Esophagus squamous epithelium (tissue), 4 donors: Measurements from ENCODE around the gene CRHR1.

Experiments used
- POLR2A ChIP-seq, 4 donors: fragments of 450-650 bp; IDR thresholded peaks; one replicate each; pipeline ENCODE4 v1.6.1; 2017; ENCODE audit warnings: antibody characterized with exemption in 4 of 4, mild to moderate bottlenecking in 4 of 4, moderate library complexity in 3 of 4
- TF ChIP-seq, protein P1 (sequence below), 6 experiments: fragments of 450-650 bp in 4 of 6; fragments of 200-600 bp in 2 of 6; sonication (generic) in 2 of 6; IDR thresholded peaks; one replicate each; pipeline ENCODE4 v1.5.1; 2016 to 2019; ENCODE audit warnings: antibody characterized with exemption in 6 of 6, mild to moderate bottlenecking in 4 of 6, moderate library complexity in 4 of 6

DNA sequence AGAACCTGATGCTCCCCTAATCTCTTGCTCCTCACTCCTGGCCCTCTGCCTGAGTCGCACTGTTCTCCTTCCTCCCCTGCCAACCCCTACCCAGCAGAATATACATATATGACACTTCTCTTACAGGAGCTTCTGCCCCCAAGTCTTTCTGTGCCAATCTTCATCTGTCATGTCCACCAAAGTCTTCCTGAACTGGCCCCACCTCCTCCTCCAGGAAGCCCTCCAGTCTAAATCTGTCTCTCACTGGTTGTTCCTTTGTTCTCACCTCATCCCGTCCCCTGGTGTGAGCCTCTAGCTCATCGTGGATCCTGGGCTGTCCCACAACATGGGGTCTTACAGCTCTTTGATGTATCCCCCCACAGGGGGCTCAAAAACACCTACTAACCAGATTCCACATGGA is 8.3 kb downstream of the CRHR1 start:
- TF ChIP-seq, protein P1, sequence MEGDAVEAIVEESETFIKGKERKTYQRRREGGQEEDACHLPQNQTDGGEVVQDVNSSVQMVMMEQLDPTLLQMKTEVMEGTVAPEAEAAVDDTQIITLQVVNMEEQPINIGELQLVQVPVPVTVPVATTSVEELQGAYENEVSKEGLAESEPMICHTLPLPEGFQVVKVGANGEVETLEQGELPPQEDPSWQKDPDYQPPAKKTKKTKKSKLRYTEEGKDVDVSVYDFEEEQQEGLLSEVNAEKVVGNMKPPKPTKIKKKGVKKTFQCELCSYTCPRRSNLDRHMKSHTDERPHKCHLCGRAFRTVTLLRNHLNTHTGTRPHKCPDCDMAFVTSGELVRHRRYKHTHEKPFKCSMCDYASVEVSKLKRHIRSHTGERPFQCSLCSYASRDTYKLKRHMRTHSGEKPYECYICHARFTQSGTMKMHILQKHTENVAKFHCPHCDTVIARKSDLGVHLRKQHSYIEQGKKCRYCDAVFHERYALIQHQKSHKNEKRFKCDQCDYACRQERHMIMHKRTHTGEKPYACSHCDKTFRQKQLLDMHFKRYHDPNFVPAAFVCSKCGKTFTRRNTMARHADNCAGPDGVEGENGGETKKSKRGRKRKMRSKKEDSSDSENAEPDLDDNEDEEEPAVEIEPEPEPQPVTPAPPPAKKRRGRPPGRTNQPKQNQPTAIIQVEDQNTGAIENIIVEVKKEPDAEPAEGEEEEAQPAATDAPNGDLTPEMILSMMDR (IDR thresholded peaks at IDR 0.05) = no peak
- TF ChIP-seq POLR2A (IDR thresholded peaks at IDR 0.05) = no peak
